ENCODE measurements around the gene GDPD4. TPM values are rescaled to one million over a fixed set of nuclear protein-coding genes. Genes with fewer than 3 reads are reported as not detected.

Gene GDPD4
- total RNA-seq, 1 donor from 2014 or later = not detected

DNA sequence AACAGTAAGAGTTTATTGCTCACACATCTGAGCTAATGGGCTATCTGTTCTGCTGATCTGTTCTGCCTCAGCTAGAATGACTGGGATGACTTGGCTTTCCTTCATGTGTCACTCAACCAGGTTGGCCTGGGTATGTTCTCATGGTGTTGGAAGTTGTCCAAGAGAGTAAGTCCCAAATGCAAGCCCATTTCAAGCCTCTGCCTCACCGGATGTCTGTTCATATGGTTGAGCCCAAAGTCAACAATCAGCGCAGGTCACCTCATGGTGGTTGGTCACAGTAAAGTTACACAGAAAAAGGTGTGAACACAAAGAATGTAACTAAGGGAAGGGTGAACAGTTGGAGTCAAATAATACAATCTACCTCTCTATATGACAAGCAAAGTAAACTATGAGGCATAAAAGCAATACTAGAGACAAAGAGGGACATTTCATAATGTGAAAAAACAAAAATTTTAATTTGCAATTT lies 1.9 kb downstream of the GDPD4 start:
- Mint-ChIP-seq H3K4me1 (no peaks in the 10 kb centered on the region), H3K36me3 (no peaks in the 10 kb centered on the region), H3K27ac (no peak overlapping the region), H3K9me3 (peaks cover 2% of the 10 kb centered on the region), H3K27me3 (ENCODE audit: low read depth) (no peaks in the 10 kb centered on the region), H3K4me3 (no peak overlapping the region)
- TF ChIP-seq, protein P1, sequence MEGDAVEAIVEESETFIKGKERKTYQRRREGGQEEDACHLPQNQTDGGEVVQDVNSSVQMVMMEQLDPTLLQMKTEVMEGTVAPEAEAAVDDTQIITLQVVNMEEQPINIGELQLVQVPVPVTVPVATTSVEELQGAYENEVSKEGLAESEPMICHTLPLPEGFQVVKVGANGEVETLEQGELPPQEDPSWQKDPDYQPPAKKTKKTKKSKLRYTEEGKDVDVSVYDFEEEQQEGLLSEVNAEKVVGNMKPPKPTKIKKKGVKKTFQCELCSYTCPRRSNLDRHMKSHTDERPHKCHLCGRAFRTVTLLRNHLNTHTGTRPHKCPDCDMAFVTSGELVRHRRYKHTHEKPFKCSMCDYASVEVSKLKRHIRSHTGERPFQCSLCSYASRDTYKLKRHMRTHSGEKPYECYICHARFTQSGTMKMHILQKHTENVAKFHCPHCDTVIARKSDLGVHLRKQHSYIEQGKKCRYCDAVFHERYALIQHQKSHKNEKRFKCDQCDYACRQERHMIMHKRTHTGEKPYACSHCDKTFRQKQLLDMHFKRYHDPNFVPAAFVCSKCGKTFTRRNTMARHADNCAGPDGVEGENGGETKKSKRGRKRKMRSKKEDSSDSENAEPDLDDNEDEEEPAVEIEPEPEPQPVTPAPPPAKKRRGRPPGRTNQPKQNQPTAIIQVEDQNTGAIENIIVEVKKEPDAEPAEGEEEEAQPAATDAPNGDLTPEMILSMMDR (IDR thresholded peaks at IDR 0.05; ENCODE audit: unreplicated experiment) = no peak
- no peak for DNase-seq (ENCODE audit: low spot score in 2 of 2, unreplicated experiment in 2 of 2)

DNA sequence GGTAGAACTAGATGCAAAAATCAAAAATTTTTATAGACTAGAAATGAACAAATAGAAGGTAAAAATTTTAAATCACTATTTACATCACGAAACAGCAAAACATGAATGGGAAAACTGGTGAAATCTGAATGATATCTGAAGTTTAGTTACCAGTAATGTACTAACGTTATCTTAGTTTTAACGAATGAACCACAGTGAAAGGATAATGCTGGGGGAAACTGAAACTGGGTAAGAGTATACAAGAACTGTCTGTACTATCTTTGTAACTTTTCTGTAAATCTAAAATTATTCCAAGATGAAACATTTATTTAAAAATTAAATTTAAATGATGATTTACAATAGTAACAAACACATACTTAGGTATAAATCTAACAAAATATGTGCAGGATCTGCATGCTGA lies 7.4 kb downstream of the GDPD4 start:
- TF ChIP-seq, protein P1 (IDR thresholded peaks at IDR 0.05; ENCODE audit: unreplicated experiment) = no peak
- no peak overlapping the region for H3K4me3 Mint-ChIP-seq
- H3K4me1 Mint-ChIP-seq = no peaks in the 10 kb centered on the region
- no peak overlapping the region for H3K27ac Mint-ChIP-seq
- peaks cover 20% of the 10 kb centered on the region for H3K9me3 Mint-ChIP-seq
- H3K36me3 Mint-ChIP-seq = no peaks in the 10 kb centered on the region
- H3K27me3 Mint-ChIP-seq (ENCODE audit: low read depth) = peaks cover 3% of the 10 kb centered on the region
- DNase-seq (ENCODE audit: low spot score in 2 of 2, unreplicated experiment in 2 of 2) = no peak

- no peak for DNase-seq (ENCODE audit: low spot score in 2 of 2, unreplicated experiment in 2 of 2)
- Mint-ChIP-seq H3K4me1 (peaks cover 6% of the 10 kb centered on the region), H3K9me3 (peaks cover 20% of the 10 kb centered on the region), H3K4me3 (no peak overlapping the region), H3K27me3 (ENCODE audit: low read depth) (peaks cover 3% of the 10 kb centered on the region), H3K36me3 (no peaks in the 10 kb centered on the region), H3K27ac (no peak overlapping the region)
- TF ChIP-seq, protein P1 (IDR thresholded peaks at IDR 0.05; ENCODE audit: unreplicated experiment) = no peak
These were observed 11.7 kb downstream of the GDPD4 start for GRCh38 chr11:77289737-77290136.

- TF ChIP-seq, protein P1 (IDR thresholded peaks at IDR 0.05; ENCODE audit: unreplicated experiment) = no peak
- no peak overlapping the region for H3K4me3 Mint-ChIP-seq
- peaks cover 8% of the 10 kb centered on the region for H3K9me3 Mint-ChIP-seq
- H3K27me3 Mint-ChIP-seq (ENCODE audit: low read depth) = peaks cover 3% of the 10 kb centered on the region
- H3K4me1 Mint-ChIP-seq = peaks cover 11% of the 10 kb centered on the region
- no peak overlapping the region for H3K27ac Mint-ChIP-seq
- H3K36me3 Mint-ChIP-seq = no peaks in the 10 kb centered on the region
- no peak for DNase-seq (ENCODE audit: low spot score in 2 of 2, unreplicated experiment in 2 of 2)
These were observed 13.7 kb downstream of the GDPD4 start for GRCh38 chr11:77287615-77288273.

- no peak overlapping the region for H3K4me3 Mint-ChIP-seq
- H3K27me3 Mint-ChIP-seq (ENCODE audit: low read depth) = peaks cover 3% of the 10 kb centered on the region
- TF ChIP-seq, protein P1 (IDR thresholded peaks at IDR 0.05; ENCODE audit: unreplicated experiment) = no peak
These were observed 14.3 kb downstream of the GDPD4 start for GRCh38 chr11:77287136-77287535.

More at GRCh38 chr11:77287136-77287535, 14.3 kb downstream of the GDPD4 start:
- Mint-ChIP-seq H3K27ac (no peak overlapping the region), H3K36me3 (no peaks in the 10 kb centered on the region), H3K9me3 (peaks cover 3% of the 10 kb centered on the region), H3K4me1 (peaks cover 11% of the 10 kb centered on the region)
- no peak for DNase-seq (ENCODE audit: low spot score in 2 of 2, unreplicated experiment in 2 of 2)
